ENCODE data around the gene CHD5. TPM values are rescaled to one million over a fixed set of nuclear protein-coding genes. Genes with fewer than 3 reads are reported as not detected.
A peak's percentile ranks its signal among the peaks of the same experiment; 100 is the strongest.

CHD5 gene
- total and polyA plus RNA-seq, 2 of the 4 experiments (the other 2 are of a cell fraction), result under 0.01 to 0.09 TPM

GRCh38 chr1:6083801-6084446 lies 96.2 kb downstream of the CHD5 start:
- peaks cover 29% of the 10 kb centered on the region for H3K27me3 ChIP-seq (ENCODE audit: control insufficient read depth, insufficient read depth, low read length)

More at GRCh38 chr1:6083801-6084446, 96.2 kb downstream of the CHD5 start:
- H3K9me3 ChIP-seq (ENCODE audit: control insufficient read depth, insufficient read depth, low read length), result no peaks in the 10 kb centered on the region
- intact Hi-C loops (cut with micrococcal nuclease) (loop anchor here (2.0 kb wide), 1 partner anchor 33 kb away; no protein-coding TSS in a partner anchor), in situ Hi-C loops (cut with MboI; ENCODE audit: low sequenced_read_pairs) (no loop called here), dilution Hi-C loops (cut with HindIII; ENCODE audit: low sequenced_read_pairs, unreplicated experiment) (no loop called here)
- H3K23ac ChIP-seq (ENCODE audit: low read depth, low read length), result no peak overlapping the region
- no peak overlapping the region for H3K9ac ChIP-seq (ENCODE audit: low read depth, low read length)
- H3K36me3 ChIP-seq (ENCODE audit: control insufficient read depth, insufficient read depth, low read length), result no peaks in the 10 kb centered on the region
- H3K4me3 ChIP-seq (ENCODE audit: insufficient read depth, low read depth, low read length), result no peak overlapping the region
- no peak overlapping the region for H3K27ac ChIP-seq (ENCODE audit: insufficient read depth, low read length)
- no peak overlapping the region for H3K4me2 ChIP-seq (ENCODE audit: low read depth, low read length)
- H2AFZ ChIP-seq (replicated peaks; ENCODE audit: low read length, poor library complexity), result no peak overlapping the region
- H3K4ac ChIP-seq (ENCODE audit: low read depth, low read length), result no peak overlapping the region
- POLR2A ChIA-PET (ENCODE audit: unreplicated experiment), result no interaction called here
- ATAC-seq (ENCODE audit: low read depth) (peak; percentile 80), DNase-seq (peak; percentile 20)
- H3K18ac ChIP-seq (ENCODE audit: low read depth, low read length), result no peak overlapping the region
- H2AK5ac ChIP-seq (ENCODE audit: low read depth, low read length), result no peak overlapping the region
- H2BK15ac ChIP-seq (ENCODE audit: low read depth, low read length), result no peak overlapping the region
- no peak overlapping the region for H2BK20ac ChIP-seq (ENCODE audit: low read depth, low read length)
- no peak for TF ChIP-seq MXI1 (IDR thresholded peaks at IDR 0.05; ENCODE audit: borderline replicate concordance, low read depth, low read length)
- no peak for TF ChIP-seq POLR2A (IDR thresholded peaks at IDR 0.05; ENCODE audit: low read depth, low read length)
- no peak for TF ChIP-seq ELK1 (IDR thresholded peaks at IDR 0.05; ENCODE audit: borderline replicate concordance, low read depth, low read length)
- TF ChIP-seq RAD21 (IDR thresholded peaks at IDR 0.05; ENCODE audit: low read length), result no peak
- TF ChIP-seq NFE2L2 (IDR thresholded peaks at IDR 0.05; ENCODE audit: low read depth, low read length), result no peak
- no peak overlapping the region for H4K91ac ChIP-seq (ENCODE audit: insufficient read depth, low read depth, low read length)
- 71% methylated on average over 8 of the region's 12 CpGs; no CpG with 5 or more reads in 1 of the 2 experiments for WGBS, 2 experiments (ENCODE audit: extremely low coverage in 2 of 2, insufficient read length in 1 of 2)
- CTCF ChIA-PET, result no interaction called here
- H3K9me1 ChIP-seq (ENCODE audit: insufficient read depth, low read length), result no peaks in the 10 kb centered on the region
- no TSS peak for BruUV-seq (replicated peaks)
- H2BK5ac ChIP-seq (ENCODE audit: low read depth, low read length, poor library complexity, severe bottlenecking), result no peak overlapping the region
- no peaks in the 10 kb centered on the region for H3K79me1 ChIP-seq (ENCODE audit: low read depth in 1 of 2, low read length in 2 of 2)
- no peak overlapping the region for H2AK9ac ChIP-seq (replicated peaks; ENCODE audit: low read depth, low read length, poor library complexity)
- H2BK120ac ChIP-seq (ENCODE audit: low read depth, low read length), result no peak overlapping the region
- H4K8ac ChIP-seq (ENCODE audit: low read depth in 2 of 2, low read length in 2 of 2), result no peak overlapping the region
- H3K56ac ChIP-seq (ENCODE audit: extremely low read depth, insufficient read depth, low read length), result no peak overlapping the region
- no peaks in the 10 kb centered on the region for H3K4me1 ChIP-seq (ENCODE audit: control insufficient read depth, insufficient read depth, low read length)
- H4K20me1 ChIP-seq (ENCODE audit: insufficient read depth, low read length), result no peaks in the 10 kb centered on the region
- H3K14ac ChIP-seq (replicated peaks; ENCODE audit: low read depth, low read length), result no peak overlapping the region
- H4K5ac ChIP-seq (ENCODE audit: low read depth, low read length), result no peak overlapping the region

Measured in IMR-90 (cell line).